A673 (cell line): ENCODE data around the gene IGF2BP1. TPM values are rescaled to one million over a fixed set of nuclear protein-coding genes. Genes with fewer than 3 reads are reported as not detected.

Experiments used
- BruUV-seq: library from RNA; stranded (reverse); fragments of 400-500 nt; replicated peaks from 2 replicates; lab custom pipeline; 2021; lab: Mats Ljungman, UMichigan
- CTCF ChIA-PET: fragments of 300-600 bp; sonication (Branson Sonifier 250); formaldehyde crosslinking; loops from one replicate; lab custom pipeline; 2022; ENCODE audit warnings: antibody characterized with exemption; lab: Charles Lee
- POLR2A ChIA-PET: fragments of 300-600 bp; sonication (Branson Sonifier 250); formaldehyde crosslinking; loops from one replicate; lab custom pipeline; 2022; ENCODE audit warnings: antibody characterized with exemption; ENCODE audit not compliant: low non-redundant PET; lab: Charles Lee
- DNase-seq: peaks from one replicate; pipeline ENCODE4 v3.0.0-alpha.2; 2015; ENCODE audit warnings: low spot score
- H3K27ac ChIP-seq: fragments of 200-600 bp; sonication (generic); 2 replicates; pipeline ENCODE4 v1.5.1; 2016; ENCODE audit warnings: mixed run types, low read depth, mild to moderate bottlenecking, mixed read lengths, antibody characterized with exemption, low read length; ENCODE audit not compliant: poor library complexity, severe bottlenecking
- H3K27me3 ChIP-seq: fragments of 200-600 bp; sonication (generic); replicated peaks from 2 replicates; pipeline ENCODE4 v1.6.1; 2017; ENCODE audit warnings: mixed run types, low read depth, mild to moderate bottlenecking, mixed read lengths, antibody characterized with exemption, low read length; ENCODE audit not compliant: insufficient read depth, poor library complexity
- H3K36me3 ChIP-seq: fragments of 200-600 bp; sonication (generic); 2 replicates; pipeline ENCODE4 v1.6.1; 2016; ENCODE audit warnings: mixed run types, mild to moderate bottlenecking, mixed read lengths, antibody characterized with exemption, low read length; ENCODE audit not compliant: insufficient read depth, poor library complexity, severe bottlenecking
- H3K4me1 ChIP-seq: fragments of 200-600 bp; sonication (generic); 2 replicates; pipeline ENCODE4 v1.6.1; 2017; ENCODE audit warnings: mixed run types, mild to moderate bottlenecking, mixed read lengths, antibody characterized with exemption, low read length; ENCODE audit not compliant: insufficient read depth, poor library complexity, severe bottlenecking
- H3K4me3 ChIP-seq: fragments of 200-600 bp; sonication (generic); 2 replicates; pipeline ENCODE4 v1.5.1; 2016; ENCODE audit warnings: low read depth, mixed run types, mild to moderate bottlenecking, mixed read lengths, low read length; ENCODE audit not compliant: poor library complexity, severe bottlenecking
- H3K9me3 ChIP-seq: fragments of 200-600 bp; sonication (generic); 2 replicates; pipeline ENCODE4 v1.6.1; 2016; ENCODE audit warnings: mixed run types, low read depth, mild to moderate bottlenecking, mixed read lengths, antibody characterized with exemption, low read length; ENCODE audit not compliant: poor library complexity, severe bottlenecking
- EZH2 ChIP-seq: fragments of 200-600 bp; sonication (generic); IDR thresholded peaks from 2 replicates; pipeline ENCODE4 v1.6.1; 2017; ENCODE audit warnings: borderline replicate concordance, low read depth, mild to moderate bottlenecking, mixed read lengths, antibody characterized with exemption, low read length; ENCODE audit not compliant: poor library complexity, severe bottlenecking
- intact Hi-C: fragments of 100-400 bp; cut with micrococcal nuclease; formaldehyde crosslinking; loops from one replicate; pipeline ENCODE4 v1.10.0; 2022; ENCODE audit not compliant: unreplicated experiment
- total RNA-seq: library from RNA; stranded (reverse); gene quantifications from 2 replicates; pipeline ENCODE4 v1.2.3, GENCODE V29; 2021
- TF ChIP-seq, protein P1 (sequence below): fragments of 300-800, 200-600 bp; sonication (generic); conservative IDR thresholded peaks from 2 replicates; pipeline ENCODE4 v1.5.1; 2017; ENCODE audit warnings: low read depth, mild to moderate bottlenecking, antibody characterized with exemption, low read length, moderate library complexity, mixed read lengths

The IGF2BP1 gene
- total RNA-seq, 1 experiment from 2014 or later, result 517 TPM

GRCh38 chr17:49086649-49087048 lies 89.5 kb downstream of the IGF2BP1 start:
- H3K9me3 ChIP-seq, result no peaks in the 10 kb centered on the region
- ChIA-PET POLR2A (no interaction called here), CTCF (no interaction called here)
- H3K4me3 ChIP-seq, result no peak overlapping the region
- TF ChIP-seq EZH2, result no peak
- TF ChIP-seq, protein P1, sequence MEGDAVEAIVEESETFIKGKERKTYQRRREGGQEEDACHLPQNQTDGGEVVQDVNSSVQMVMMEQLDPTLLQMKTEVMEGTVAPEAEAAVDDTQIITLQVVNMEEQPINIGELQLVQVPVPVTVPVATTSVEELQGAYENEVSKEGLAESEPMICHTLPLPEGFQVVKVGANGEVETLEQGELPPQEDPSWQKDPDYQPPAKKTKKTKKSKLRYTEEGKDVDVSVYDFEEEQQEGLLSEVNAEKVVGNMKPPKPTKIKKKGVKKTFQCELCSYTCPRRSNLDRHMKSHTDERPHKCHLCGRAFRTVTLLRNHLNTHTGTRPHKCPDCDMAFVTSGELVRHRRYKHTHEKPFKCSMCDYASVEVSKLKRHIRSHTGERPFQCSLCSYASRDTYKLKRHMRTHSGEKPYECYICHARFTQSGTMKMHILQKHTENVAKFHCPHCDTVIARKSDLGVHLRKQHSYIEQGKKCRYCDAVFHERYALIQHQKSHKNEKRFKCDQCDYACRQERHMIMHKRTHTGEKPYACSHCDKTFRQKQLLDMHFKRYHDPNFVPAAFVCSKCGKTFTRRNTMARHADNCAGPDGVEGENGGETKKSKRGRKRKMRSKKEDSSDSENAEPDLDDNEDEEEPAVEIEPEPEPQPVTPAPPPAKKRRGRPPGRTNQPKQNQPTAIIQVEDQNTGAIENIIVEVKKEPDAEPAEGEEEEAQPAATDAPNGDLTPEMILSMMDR, result no peak
- no TSS peak for BruUV-seq
- intact Hi-C loops, result no loop called here
- no peaks in the 10 kb centered on the region for H3K36me3 ChIP-seq
- no peak overlapping the region for H3K27ac ChIP-seq
- DNase-seq, result no peak
- no peaks in the 10 kb centered on the region for H3K27me3 ChIP-seq
- no peaks in the 10 kb centered on the region for H3K4me1 ChIP-seq

DNA sequence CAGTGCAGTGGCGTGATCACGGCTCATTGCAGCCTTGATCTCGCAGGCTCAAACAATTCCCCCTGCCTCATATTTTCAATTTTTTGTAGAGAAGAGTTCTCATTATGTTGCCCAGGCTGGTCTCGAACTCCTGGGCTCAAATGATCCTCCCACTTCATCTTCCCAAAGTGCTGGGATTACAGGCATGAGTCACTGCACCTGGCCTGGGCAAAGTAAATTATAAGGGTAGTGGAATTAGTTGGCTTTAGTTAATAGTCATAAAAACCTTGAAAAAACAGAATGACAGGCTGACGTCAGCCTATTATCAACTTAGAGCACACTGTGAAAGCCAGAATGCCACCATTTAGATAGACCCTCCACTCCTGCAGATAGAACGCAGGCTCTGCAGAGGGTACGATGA lies 91.9 kb downstream of the IGF2BP1 start:
- no peaks in the 10 kb centered on the region for H3K36me3 ChIP-seq
- no peak overlapping the region for H3K27ac ChIP-seq
- no peak overlapping the region for H3K4me3 ChIP-seq
- no peak for TF ChIP-seq EZH2
- DNase-seq, result no peak
- intact Hi-C loops, result no loop called here
- H3K27me3 ChIP-seq, result no peaks in the 10 kb centered on the region
- ChIA-PET CTCF (no interaction called here), POLR2A (no interaction called here)
- H3K9me3 ChIP-seq, result no peaks in the 10 kb centered on the region
- H3K4me1 ChIP-seq, result no peaks in the 10 kb centered on the region
- BruUV-seq, result no TSS peak

DNA sequence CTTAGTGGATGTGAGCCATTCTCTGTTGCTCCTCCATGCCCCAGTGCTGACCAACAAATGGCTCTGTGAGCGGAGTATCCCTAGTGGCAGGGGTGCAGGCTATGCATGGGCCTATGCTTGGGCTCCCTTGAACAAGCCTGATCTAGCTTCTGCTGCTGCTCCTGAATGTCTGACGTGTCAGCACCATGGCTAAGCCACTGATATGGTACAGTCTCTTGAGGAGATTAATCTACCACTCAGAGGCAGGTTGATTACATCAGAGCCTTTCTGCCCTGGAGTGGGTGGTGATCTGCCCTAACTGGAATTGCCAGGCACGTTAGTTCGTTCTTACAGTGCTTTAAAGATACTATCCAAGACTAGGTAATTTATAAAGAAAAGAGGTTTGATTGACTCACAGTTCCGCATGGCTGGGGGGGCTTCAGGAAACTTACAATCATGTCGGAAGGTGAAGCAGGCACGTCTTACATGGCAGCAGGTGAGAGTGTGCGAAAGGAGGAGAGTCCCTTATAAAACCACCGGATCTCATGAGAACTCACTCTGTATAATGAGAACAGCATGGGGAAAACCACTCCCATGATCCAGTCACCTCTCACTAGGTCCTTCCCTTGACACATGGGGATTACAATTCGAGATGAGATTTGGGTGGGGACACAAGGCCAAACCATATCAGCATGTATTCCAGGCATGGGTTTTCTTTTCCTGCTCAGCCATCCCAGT lies 93.9 kb downstream of the IGF2BP1 start:
- Histone ChIP-seq H3K4me3 (no peak overlapping the region), H3K27me3 (no peaks in the 10 kb centered on the region), H3K27ac (no peak overlapping the region), H3K36me3 (no peaks in the 10 kb centered on the region), H3K4me1 (no peaks in the 10 kb centered on the region), H3K9me3 (no peaks in the 10 kb centered on the region)
- TF ChIP-seq, protein P1, result no peak
- no peak for TF ChIP-seq EZH2
- POLR2A ChIA-PET, result no interaction called here
- no TSS peak for BruUV-seq
- intact Hi-C loops, result no loop called here
- CTCF ChIA-PET, result no interaction called here
- no peak for DNase-seq

DNA sequence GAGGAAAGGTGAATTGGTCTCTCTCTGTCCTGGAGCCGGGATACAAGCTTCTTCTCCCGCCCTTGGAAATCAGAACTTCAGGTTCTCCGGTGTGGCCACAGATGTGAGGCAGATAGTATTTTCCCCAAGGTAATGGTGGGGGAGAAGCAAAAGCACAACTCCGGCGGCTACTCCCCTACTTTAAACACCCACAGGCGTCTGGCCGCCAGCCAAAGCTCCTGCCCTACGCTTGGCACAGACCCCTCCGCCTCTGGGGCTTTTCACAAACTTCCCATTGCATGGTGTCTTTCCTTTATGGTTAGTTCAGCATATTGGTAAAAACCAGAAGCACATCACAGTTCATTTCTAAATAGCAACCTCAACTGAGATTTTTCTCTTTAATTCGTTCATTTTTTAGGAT lies 95.9 kb downstream of the IGF2BP1 start:
- no peak for DNase-seq
- H3K36me3 ChIP-seq, result no peaks in the 10 kb centered on the region
- H3K9me3 ChIP-seq, result no peaks in the 10 kb centered on the region
- ChIA-PET POLR2A (no interaction called here), CTCF (no interaction called here)
- no peak overlapping the region for H3K27ac ChIP-seq
- no TSS peak for BruUV-seq
- no peaks in the 10 kb centered on the region for H3K27me3 ChIP-seq
- TF ChIP-seq, protein P1, result no peak
- no peak for TF ChIP-seq EZH2
- intact Hi-C loops, result no loop called here
- H3K4me3 ChIP-seq, result no peak overlapping the region
- H3K4me1 ChIP-seq, result no peaks in the 10 kb centered on the region
